Left forelimb (tissue), 1 donor: ENCODE measurements around the gene FCGR3A.
"Not testable (repeated sequence)": the region's sequence is repeated elsewhere in the genome, so short reads cannot be mapped to it uniquely, and the experiment has no call there.

Source experiments
- DNase-seq: peaks from one replicate; pipeline ENCODE4 v3.0.0-alpha.2; 2018; ENCODE audit warnings: low spot score

The FCGR3A gene

DNA sequence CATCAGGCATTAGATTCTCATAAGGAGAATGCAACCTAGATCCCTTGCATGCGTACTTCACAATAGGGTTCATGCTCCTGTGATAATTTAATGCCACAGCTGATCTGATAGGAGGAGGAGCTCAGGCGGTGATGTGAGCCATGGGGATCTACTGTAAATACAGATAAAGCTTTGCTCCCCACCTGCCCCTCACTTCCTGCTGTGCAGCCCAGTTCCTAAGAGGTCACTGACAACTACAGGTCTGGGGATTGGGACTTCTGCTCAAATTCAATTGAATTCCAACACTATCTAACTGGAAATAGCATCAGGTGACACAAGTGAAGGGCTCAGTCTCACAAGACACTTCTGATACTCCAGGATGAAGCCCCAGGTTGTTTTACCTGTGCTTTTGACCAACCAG is 7.4 kb upstream of the FCGR3A start:
- DNase-seq, result not testable (repeated sequence)

- not testable (repeated sequence) for DNase-seq
These were observed 6.5 kb upstream of the FCGR3A start for GRCh38 chr1:161556143-161556542.

DNA sequence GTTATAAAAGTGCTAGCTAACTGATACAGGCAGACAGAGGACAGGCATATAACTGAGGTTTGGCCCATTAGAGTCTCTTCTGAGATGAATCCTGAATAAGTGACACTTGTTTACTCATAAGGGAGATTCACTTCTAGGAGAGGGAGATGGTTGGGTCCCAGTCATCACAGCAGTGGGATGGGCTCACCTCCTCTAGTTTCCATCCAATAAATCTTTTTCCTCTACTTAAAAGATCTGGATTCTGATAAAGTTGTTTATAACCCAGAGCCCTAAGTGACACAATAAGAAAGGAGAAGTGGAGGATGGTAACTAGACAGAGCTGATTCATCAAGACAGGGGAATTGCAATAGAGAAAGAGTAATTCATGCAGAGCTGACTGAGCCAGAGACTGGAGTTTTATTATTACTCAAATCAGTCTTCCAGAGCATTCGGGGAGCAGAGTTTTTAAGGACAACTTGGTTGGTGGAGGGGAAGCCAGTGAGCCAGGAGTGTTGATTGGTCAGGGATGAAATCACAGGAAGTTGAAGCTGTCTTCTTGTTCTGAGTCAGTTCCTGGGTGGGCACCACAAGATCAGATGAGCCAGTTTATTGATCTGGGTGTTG is 5.3 kb upstream of the FCGR3A start:
- DNase-seq, result not testable (repeated sequence)

DNA sequence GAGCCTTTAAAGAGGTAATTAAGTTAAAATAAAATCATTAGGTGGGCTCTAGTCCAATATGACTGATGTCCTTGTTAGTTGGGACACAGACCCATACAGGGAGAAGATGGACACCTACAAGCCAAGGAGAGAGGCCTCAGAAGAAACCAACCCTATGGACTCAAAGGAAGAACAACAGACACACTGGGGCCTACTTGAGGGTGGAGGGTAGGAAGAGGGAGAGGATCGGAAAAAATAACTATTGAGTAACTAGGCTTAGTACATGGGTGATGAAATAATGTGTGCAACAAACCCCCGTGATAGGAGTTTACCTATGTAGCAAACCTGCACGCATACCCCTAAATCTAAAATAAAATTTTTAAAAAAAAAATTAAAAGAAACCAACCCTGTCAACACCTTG is 4.7 kb upstream of the FCGR3A start:
- not testable (repeated sequence) for DNase-seq

GRCh38 chr1:161553631-161554030 is 4.0 kb upstream of the FCGR3A start:
- DNase-seq, result not testable (repeated sequence)

- not testable (repeated sequence) for DNase-seq
These were observed 1.3 kb upstream of the FCGR3A start for GRCh38 chr1:161550942-161551341.

DNA sequence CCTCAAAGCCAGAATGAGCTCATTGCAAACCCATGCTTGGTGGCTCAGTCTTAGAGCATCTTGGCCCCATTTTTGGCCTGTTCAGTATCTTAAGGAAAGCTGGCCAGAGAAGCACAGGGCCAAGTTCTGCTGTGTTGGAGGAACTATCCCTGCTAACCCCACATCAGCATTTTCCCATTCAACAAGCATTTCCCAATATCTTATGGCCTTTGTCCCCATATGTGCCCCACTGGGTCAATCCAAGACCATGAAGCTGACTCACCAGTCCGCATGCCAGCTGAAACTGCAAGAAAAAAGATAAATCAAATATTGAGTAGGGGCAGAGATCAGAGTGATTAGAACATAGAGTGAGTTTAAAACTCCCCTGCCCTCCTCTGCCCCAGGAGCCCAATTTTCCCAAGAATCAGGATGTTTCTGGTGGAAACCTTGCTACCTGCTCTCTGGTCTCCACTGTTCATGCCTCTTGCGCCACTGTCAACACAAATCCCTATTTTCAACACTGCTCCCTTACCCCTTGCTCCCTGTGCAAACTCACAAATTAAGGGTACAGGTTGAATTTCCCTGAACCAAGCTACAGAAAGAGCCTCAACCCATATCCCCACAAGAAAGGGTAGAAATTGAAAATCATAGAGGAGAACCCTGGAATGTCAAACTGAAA is 740 bp downstream of the FCGR3A start:
- DNase-seq, result not testable (repeated sequence)

DNA sequence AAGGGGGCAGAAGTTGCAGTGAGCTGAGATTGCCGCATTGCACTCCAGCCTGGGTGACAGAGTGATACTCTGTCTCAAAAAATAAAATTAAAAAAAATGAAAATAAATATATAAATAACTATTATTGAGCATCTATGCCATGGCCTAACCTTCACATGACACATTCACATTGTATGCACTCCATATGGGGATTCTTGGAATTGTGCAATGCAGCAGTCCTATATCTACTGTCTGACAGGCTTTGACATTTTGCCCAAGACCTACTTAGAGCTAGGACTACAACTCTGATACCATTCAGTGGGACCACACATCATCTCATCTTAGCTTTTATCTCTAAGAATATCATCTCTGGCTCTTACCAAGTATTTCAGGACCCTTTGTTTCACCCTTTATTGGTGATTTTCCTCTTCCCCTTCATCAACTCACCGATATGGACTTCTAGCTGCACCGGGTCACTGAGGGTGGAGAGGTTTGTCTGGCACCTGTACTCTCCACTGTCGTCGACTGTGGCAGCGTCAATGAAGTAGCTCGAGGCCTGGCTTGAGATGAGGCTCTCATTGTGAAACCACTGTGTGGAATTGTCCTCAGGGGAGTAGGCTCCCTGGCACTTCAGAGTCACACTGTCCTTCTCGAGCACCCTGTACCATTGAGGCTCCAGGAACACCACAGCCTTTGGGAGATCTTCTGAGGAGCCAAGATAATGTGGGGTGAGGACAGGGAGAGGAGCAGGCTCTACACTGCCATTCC is 1.4 kb downstream of the FCGR3A start:
- DNase-seq, result not testable (repeated sequence)

GRCh38 chr1:161545005-161545731 is 4.5 kb downstream of the FCGR3A start:
- not testable (repeated sequence) for DNase-seq

GRCh38 chr1:161543125-161543524 is 6.5 kb downstream of the FCGR3A start:
- not testable (repeated sequence) for DNase-seq

GRCh38 chr1:161542091-161542559 is 7.5 kb downstream of the FCGR3A start:
- DNase-seq, result not testable (repeated sequence)

DNA sequence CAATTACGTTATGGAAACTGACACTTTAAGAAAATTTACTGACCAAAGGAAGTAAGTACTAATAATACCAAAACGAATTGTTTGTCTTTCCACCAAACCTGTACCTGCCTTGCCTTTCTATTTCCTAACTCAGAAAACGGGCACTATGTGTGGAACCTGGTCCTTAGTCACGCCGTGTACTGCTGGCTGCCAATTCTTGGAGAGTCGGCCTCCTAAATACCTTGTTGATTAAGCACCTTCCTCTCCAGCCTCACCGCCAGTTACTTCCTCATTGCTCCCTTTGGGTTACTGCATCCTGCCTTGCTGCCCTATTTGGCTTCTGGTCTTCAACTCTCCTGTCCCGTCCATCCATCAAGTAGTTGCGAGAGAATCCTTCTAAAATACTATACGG is 9.1 kb downstream of the FCGR3A start:
- not testable (repeated sequence) for DNase-seq

- DNase-seq, result peak; percentile 82
These were observed 9.7 kb downstream of the FCGR3A start for GRCh38 chr1:161539731-161540569.

- not testable (repeated sequence) for DNase-seq
These were observed 10.6 kb downstream of the FCGR3A start for GRCh38 chr1:161538925-161539479.

GRCh38 chr1:161537068-161537669 is 12.4 kb downstream of the FCGR3A start:
- not testable (repeated sequence) for DNase-seq

DNA sequence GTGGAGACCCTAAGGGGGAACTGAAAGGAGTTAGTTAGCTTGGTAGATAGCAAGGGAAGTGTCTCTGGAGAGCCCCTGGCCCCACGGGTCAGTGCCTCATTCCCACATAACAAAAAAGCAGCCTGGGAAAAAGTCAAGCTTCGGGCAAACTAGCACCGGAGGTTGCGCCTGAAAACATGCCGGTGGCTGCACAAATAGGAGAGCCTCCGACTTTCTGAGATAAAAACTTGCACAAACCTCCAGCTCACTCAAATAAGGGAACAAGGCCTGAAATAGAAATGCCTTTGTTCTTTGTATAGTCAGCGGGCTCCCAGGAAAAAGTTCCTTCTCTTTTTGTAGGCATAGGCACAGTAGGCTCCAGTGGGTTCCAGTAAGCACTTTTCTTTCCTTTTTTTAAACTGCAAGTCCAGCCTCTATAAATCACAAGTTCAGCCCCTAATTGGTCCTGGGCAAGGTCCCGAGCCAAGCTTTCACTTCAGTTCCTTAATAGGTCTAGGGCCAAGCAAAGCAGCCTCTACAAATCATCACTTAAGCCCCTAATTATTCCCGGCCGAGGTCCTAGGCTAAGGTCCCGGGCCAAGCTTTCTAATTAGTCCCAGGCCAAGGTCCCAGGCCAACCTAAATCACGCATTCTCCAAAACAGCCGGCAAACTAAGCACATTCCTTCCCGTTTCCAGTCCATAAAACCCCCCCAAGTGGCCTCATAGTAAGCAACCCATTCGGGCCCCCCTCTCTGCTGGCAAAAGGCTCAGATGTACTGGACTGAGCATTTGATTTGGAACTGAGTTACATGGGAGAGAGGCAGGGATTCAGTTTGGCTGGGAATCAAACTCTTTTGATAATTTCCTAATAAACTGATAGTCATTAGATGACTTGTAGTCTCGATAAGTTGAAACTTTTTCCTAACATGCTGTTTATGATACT is 16.7 kb downstream of the FCGR3A start:
- DNase-seq, result not testable (repeated sequence)

DNA sequence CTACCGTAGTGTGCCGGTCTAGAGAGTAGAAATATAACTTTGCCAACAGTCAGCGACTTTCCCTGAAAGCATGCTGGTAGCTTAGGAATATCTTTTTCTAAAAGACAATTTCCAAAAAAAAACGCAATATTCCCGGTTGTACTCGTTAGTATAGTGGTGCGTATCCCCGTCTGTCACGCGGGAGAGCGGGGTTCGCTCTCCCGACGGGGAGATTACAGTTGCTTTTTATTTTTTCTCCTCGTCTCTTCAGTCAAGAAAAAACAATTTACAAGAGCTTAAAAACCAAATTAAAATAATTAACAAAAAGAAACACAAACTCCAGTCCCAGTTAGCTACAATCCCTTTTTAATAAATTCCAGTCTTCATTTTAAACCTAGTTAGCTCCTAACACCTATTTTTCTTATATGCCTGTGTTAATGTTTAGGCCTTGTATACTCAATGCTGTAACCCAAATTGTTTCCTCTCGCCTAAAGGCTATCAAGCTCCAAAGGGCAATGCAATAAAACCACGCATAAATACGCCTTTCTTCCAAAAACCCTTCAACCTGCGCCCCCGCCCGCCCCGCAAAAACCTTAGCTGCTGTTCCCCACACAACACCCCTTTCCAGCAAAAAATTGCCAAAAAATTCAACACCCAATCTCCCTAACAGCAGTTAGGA is 17.5 kb downstream of the FCGR3A start:
- no peak for DNase-seq

GRCh38 chr1:161530671-161531641 is 18.7 kb downstream of the FCGR3A start:
- peak; percentile 91 for DNase-seq
